GM19395 (cell line): Measurements from ENCODE around the gene RBBP4.
"Not testable (repeated sequence)": the region's sequence is repeated elsewhere in the genome, so short reads cannot be mapped to it uniquely, and the experiment has no call there.

Experiments used
- ATAC-seq: cut with Tn5 transposase; IDR thresholded peaks from one replicate; pipeline ENCODE4 v1.9.1; 2021; ENCODE audit warnings: mild to moderate bottlenecking, moderate library complexity; ENCODE audit not compliant: unreplicated experiment

Gene RBBP4

GRCh38 chr1:32650752-32651460 lies at the start of gene RBBP4:
Gene RBBP4 (plus strand): TSS chr1:32651208. CDS start chr1:32651307, 99 bp downstream.
- peak; percentile 81 for ATAC-seq

DNA sequence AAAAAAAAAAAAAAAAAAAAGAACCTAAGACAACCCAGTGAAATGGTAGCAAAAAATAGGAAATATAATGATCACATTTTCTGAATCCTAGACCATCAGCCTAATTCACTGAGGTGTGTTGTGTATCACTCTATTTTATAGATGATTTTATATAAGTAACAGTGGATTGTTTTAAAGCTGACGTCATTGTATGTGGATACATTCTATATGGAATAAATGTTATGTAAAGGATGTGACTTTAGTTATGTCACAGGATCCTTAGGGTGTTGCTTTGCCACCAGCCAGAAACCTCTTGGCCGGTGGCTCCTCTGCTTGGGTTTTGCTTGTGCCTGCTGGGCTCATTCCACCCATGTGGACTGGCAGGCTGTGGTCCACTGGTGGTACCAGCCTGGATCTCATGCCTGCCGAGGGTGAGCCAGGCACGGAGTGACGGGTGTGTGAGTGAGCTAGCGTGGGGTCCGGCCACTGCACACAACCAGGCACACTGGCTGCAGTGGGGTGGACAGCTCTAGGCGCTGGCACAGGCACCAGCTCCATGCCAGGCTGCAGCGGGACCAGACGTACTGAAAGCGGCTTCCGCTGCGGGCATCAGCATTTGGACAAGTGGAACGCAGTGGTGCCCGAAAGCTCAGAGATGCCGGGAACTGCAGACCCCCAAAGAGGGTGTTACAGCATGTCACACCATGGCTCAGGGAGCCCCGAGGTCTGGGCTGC lies 45.1 kb upstream of the RBBP4 start:
- no peak for ATAC-seq

GRCh38 chr1:32606565-32607371 lies 44.2 kb upstream of the RBBP4 start:
- ATAC-seq: no peak

DNA sequence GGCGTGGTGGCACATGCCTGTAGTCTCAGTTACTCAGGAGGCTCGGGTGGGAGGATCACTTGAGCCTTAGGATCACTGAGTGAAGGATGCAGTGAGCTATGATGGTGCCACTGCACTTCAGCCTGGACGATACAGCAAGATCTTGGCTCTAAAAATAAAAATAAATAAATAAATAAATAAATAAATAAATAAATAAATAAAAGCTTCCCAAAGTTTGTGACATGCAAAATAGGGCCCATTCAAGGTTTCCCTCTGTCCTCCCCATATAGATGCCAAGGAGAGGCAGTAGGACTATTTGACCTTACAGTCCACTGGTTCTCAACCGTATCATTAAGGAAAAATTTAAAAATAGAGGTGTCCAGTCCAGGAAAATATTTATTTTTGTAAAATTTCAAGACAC lies 41.8 kb upstream of the RBBP4 start:
- ATAC-seq: no peak

- no peak for ATAC-seq
Measured at GRCh38 chr1:32611859-32612188, 39.2 kb upstream of the RBBP4 start.

- ATAC-seq: no peak
Measured at GRCh38 chr1:32612189-32612881, 38.7 kb upstream of the RBBP4 start.

- no peak for ATAC-seq
Measured at GRCh38 chr1:32613472-32613871, 37.5 kb upstream of the RBBP4 start.

- no peak for ATAC-seq
Measured at GRCh38 chr1:32618673-32619221, 32.3 kb upstream of the RBBP4 start.

GRCh38 chr1:32619701-32620485 lies 31.1 kb upstream of the RBBP4 start:
- peak; percentile 80 for ATAC-seq

DNA sequence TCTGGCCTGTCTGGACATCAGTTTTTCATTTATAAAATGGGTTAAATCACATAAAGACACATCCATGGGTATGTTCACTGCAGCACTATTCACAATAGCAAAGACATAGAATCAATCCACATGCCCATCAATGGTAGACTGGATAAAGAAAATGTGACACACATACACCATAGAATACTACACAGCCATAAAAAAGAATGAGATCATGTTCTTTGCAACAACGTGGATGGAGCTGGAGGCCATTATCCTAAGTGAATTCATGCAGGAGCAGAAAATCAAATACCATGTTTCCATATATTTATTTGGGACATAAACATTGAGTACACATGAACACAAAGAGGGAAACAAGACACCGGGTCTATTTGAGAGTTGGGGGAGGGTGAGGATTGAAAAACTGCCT lies 28.8 kb upstream of the RBBP4 start:
- no peak for ATAC-seq

GRCh38 chr1:32622806-32623681 lies 28.0 kb upstream of the RBBP4 start:
- no peak for ATAC-seq

DNA sequence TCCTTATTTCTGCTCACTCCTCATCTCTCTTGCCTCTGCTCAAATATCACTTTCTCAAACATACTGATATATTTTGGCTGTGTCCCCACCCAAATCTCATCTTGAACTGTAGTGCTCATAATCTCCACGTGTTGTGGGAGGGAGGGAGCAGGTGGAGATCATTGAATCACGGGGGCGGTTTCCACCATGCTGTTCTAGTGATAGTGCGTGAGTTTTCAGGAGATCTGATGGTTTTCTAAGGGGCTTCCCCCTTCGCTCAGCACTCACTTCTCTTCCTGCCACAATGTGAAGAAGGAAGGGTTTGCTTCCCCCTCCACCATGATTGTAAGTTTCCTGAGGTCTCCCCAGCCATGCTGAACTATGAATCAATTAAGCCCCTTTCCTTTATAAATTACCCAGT lies 27.2 kb upstream of the RBBP4 start:
- ATAC-seq: no peak

DNA sequence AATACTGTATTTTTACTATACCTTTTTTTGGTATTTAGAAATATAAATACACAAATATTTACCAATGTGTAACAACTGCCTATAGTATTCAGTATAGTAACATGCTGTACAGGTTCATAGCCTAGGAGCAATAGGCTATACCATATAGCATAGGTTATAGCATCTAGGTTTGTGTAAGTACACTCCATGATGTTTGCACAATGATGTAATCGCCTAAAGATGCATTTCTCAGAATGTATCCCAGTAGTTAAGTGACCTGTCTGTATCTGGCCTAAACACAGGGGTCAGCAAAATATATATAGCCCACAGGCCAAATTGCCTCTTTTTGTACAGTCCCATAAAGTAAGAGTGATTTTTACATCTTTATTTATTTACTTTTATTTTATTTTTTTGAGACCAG lies 24.8 kb upstream of the RBBP4 start:
- no peak for ATAC-seq

DNA sequence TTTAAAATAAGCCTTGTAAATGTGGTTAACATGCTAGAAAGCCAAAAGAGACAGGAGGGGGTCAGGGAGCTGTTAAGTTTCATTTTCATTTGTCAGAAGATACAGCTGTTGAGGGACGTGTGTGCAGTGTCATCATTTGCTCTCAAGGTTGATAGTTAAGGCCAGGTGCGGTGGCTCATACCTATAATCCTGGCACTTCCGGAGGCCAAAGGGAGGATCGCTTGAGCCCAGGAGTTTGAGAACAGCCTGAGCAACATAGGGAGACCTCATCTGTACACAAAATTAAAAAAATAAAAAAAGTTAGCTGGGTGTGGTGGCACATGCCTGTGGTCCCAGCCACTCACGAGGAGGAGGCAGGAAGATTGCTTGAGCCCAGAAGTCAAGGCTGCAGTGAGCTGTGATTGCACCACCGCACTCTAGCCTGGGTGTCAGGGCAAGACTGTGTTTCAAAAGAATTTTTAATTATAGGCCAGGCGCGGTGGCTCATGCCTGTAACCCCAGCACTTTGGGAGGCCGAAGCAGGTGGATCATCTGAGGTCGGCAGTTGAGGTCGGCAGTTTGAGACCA lies 23.3 kb upstream of the RBBP4 start:
- ATAC-seq: peak; percentile 73

DNA sequence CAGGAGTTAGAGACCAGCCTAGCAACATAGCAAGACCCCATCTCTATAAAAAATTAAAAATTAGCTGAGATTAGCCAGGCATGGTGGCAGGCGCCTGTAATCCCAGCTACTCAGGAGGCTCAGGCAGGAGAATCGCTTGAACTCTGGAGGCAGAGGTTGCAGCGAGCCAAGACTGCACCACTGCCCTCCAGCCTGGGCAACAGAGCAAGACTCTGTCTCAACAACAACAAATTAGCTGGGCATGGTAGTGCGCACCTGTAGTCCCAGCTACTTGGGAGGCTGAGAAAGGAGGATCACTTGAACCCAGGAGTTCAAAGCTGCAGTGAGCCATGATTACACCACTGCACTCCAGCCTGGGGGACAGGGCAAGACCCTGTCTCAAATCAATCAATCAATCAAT lies 20.8 kb upstream of the RBBP4 start:
- not testable (repeated sequence) for ATAC-seq

DNA sequence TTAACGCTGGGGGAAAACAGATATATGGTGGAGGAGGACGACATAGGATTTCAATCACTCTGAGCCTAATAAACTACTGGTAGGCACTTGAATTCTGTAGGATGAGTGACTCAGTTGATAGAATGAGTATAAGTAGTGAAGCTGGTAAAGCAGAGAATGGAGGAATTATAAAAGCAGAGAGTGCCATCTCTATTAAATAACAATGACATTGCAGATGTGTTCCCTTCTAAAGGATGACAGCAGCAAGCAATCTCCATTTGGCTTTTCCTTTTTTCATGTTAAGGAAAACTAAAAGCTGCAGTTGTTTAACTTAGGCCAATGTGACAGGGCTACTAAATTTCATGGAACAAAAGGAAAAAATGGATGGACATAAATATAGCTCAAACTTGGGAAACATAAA lies 18.2 kb upstream of the RBBP4 start:
- no peak for ATAC-seq

DNA sequence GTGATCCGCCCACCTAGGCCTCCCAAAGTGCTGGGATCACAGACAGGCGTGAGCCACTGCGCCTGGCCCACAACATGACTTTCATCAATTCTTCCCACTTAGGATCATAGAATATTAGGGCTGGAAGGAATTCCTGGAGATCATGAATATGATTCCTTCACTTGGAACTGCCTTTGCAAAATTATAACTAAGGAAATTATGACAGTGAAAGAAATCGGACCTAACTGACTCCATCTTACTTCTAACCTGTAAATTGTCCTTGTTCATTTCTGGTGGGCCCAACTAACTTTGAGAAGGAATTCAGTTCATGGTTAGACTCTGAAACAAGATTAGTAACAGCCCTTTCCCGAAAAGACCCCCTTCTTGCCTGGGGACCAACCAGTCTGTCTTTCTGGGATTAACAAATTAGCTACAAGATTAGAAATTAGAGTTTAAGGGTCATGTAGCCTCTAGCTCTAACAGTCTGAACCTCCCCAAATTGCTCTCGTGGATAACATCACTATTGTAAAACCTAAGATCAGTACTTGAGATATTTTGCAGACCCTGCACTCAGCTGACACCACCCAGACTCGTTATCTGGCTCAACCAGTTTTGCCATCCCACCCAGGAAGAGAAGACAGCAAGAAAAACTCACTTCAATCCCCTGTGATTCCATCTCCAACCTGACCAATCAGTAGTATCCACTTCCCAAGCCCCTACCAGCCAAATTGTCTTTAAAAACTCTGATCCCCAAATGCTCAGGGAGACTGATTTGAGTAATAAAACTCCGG lies 15.3 kb upstream of the RBBP4 start:
- no peak for ATAC-seq
